ENCODE results near the gene PKN1. TPM values are rescaled to one million over a fixed set of nuclear protein-coding genes. Genes with fewer than 3 reads are reported as not detected.

Gene PKN1
- total RNA-seq, 2 experiments from 2014 or later, result 171 TPM

DNA sequence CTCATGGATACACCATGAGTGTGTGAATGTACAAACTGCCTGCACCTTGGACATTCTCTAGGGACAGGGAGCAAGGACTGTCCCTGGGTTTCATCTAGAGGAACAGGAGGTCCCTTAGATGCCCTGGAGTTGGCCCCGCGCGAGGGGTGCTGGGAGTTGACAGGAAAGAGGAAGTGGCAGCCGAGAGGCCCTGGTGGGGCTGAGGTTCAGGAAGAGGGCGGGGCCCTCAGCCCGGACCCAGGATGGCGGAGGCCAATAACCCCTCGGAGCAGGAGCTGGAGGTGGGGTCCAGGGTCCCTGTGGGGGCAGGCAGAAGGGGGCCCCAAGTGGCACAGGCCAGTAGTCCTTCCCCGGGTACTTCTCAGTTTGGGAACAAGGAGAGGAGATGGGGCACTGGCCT lies 6.9 kb downstream of the PKN1 start:
- H3K36me3 ChIP-seq (ENCODE audit: insufficient read depth, low read length), result peaks cover 42% of the 10 kb centered on the region
- H3K4me1 ChIP-seq (ENCODE audit: insufficient read depth, low read length), result peaks cover 69% of the 10 kb centered on the region
- ATAC-seq (ENCODE audit: poor library complexity) (peak; percentile 100), DNase-seq (peak; percentile 58 to 89 (median 76))
- Mint-ChIP-seq H3K9me3 (no peaks in the 10 kb centered on the region), H3K4me1 (ENCODE audit: low read depth) (peaks cover 59% of the 10 kb centered on the region), H3K27me3 (no peaks in the 10 kb centered on the region), H3K27ac (peak overlapping the region; percentile 91), H3K4me3 (peak overlapping the region; percentile 93), H3K36me3 (ENCODE audit: low read depth) (peaks cover 42% of the 10 kb centered on the region)
- POLR2A ChIA-PET, result interaction anchor here (0.6 kb wide), 1 partner anchor 305 kb away, joined by 3 read pairs; no protein-coding TSS in a partner anchor
- no peaks in the 10 kb centered on the region for H3K9me3 ChIP-seq (ENCODE audit: control insufficient read depth in 1 of 2, insufficient read depth in 1 of 2, low read length in 2 of 2)
- intact Hi-C loops (cut with DNase I, micrococcal nuclease), result no loop called here
- CTCF ChIA-PET, result interaction anchor here (0.6 kb wide), 1 partner anchor 54 kb away, joined by 4 read pairs; no protein-coding TSS in a partner anchor
- no peaks in the 10 kb centered on the region for H3K27me3 ChIP-seq (ENCODE audit: control insufficient read depth in 1 of 2, insufficient read depth in 2 of 2, low read length in 2 of 2)
- TF ChIP-seq, protein P1, sequence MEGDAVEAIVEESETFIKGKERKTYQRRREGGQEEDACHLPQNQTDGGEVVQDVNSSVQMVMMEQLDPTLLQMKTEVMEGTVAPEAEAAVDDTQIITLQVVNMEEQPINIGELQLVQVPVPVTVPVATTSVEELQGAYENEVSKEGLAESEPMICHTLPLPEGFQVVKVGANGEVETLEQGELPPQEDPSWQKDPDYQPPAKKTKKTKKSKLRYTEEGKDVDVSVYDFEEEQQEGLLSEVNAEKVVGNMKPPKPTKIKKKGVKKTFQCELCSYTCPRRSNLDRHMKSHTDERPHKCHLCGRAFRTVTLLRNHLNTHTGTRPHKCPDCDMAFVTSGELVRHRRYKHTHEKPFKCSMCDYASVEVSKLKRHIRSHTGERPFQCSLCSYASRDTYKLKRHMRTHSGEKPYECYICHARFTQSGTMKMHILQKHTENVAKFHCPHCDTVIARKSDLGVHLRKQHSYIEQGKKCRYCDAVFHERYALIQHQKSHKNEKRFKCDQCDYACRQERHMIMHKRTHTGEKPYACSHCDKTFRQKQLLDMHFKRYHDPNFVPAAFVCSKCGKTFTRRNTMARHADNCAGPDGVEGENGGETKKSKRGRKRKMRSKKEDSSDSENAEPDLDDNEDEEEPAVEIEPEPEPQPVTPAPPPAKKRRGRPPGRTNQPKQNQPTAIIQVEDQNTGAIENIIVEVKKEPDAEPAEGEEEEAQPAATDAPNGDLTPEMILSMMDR (IDR thresholded peaks at IDR 0.05), result no peak
- peak overlapping the region; percentile 66 to 72 for H3K27ac ChIP-seq (ENCODE audit: low read depth in 1 of 2, low read length in 2 of 2)
- peak overlapping the region; percentile 90 for H3K4me3 ChIP-seq (ENCODE audit: low read length)

DNA sequence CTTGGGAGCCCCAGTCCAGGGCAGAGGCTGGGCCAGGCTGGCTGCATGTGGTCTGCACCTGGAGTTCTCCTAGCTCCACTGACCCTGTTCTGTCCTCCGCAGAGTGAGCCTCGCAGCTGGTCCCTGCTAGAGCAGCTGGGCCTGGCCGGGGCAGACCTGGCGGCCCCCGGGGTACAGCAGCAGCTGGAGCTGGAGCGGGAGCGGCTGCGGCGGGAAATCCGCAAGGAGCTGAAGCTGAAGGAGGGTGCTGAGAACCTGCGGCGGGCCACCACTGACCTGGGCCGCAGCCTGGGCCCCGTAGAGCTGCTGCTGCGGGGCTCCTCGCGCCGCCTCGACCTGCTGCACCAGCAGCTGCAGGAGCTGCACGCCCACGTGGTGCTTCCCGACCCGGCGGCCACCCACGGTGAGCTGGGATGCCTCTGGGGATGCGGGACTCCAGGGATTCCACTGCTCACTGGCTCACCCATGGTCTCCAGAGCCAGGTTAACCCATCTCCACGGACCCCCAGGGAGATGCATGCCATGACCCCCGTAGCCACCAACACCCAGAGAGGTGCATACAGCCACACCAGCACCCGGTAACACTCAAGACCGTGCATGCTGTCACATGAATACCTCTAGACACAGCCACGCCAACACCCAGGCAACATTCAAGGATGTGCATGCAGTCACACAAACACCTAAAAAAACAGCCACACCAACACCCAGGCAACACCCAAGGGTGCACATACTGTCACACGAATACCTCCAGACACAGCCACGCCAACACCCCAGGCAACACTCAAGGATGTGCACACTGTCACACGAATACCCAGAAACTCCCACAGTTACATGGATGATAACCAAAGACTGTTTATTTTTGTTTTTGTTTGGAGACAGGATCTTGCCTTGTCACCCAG lies 8.2 kb downstream of the PKN1 start:
- no peaks in the 10 kb centered on the region for H3K9me3 Mint-ChIP-seq
- no peaks in the 10 kb centered on the region for H3K27me3 Mint-ChIP-seq
- intact Hi-C loops (cut with DNase I, micrococcal nuclease), result no loop called here
- TF ChIP-seq, protein P1 (IDR thresholded peaks at IDR 0.05), result no peak
- ChIA-PET POLR2A (interaction anchor here (1.0 kb wide), 1 partner anchor 14 kb away, joined by 3 read pairs; no protein-coding TSS in a partner anchor), CTCF (no interaction called here)
- DNase-seq, result peak in 1 of 14 experiments; percentile 28
- peaks cover 54% of the 10 kb centered on the region for H3K4me1 Mint-ChIP-seq (ENCODE audit: low read depth)
- H3K36me3 ChIP-seq (ENCODE audit: insufficient read depth, low read length), result peaks cover 51% of the 10 kb centered on the region
- H3K27me3 ChIP-seq (ENCODE audit: control insufficient read depth in 1 of 2, insufficient read depth in 2 of 2, low read length in 2 of 2), result no peaks in the 10 kb centered on the region
- peaks cover 51% of the 10 kb centered on the region for H3K36me3 Mint-ChIP-seq (ENCODE audit: low read depth)
- H3K9me3 ChIP-seq (ENCODE audit: control insufficient read depth in 1 of 2, insufficient read depth in 1 of 2, low read length in 2 of 2), result no peaks in the 10 kb centered on the region
- H3K4me3 ChIP-seq (ENCODE audit: low read length), result peak overlapping the region; percentile 90
- no peak for ATAC-seq (ENCODE audit: poor library complexity)
- peak overlapping the region in 1 of 2 donors; percentile 66 for H3K27ac ChIP-seq (ENCODE audit: low read depth in 1 of 2, low read length in 2 of 2)
- H3K4me3 Mint-ChIP-seq, result peak overlapping the region; percentile 93
- peak overlapping the region; percentile 72 for H3K27ac Mint-ChIP-seq
- H3K4me1 ChIP-seq (ENCODE audit: insufficient read depth, low read length), result peaks cover 64% of the 10 kb centered on the region

DNA sequence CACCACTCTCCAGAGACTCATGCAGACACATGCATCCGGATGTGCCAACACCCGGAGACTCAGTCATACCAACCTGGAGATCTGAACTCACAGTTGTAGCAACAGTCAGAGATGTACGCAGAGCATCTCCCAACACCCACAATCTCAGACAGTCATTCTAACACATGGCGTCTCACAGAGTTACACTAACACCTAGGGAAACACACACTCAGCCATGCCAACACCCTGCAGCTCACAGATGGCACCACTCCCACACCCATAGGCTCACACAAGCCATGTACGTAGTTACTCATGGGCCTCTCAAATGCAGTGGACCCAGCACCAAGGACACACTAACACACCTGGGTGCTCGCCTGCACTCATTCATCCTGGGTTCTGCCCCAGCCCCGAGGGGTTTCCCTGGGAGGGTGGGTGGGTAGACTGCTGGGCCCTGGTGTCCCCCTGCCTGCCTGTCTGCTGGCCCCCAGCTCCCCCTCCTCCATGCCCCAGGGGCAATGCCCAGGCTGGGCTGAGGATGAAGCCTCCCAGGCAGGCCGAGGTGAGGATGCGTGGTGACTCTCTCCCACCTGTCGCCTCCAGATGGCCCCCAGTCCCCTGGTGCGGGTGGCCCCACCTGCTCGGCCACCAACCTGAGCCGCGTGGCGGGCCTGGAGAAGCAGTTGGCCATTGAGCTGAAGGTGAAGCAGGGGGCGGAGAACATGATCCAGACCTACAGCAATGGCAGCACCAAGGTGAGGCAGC lies 10.0 kb downstream of the PKN1 start:
- ChIA-PET POLR2A (no interaction called here), CTCF (no interaction called here)
- H3K27ac ChIP-seq (ENCODE audit: low read depth in 1 of 2, low read length in 2 of 2), result no peak overlapping the region
- no peak overlapping the region for H3K4me3 ChIP-seq (ENCODE audit: low read length)
- ATAC-seq (ENCODE audit: poor library complexity) (no peak), DNase-seq (no peak)
- H3K4me1 Mint-ChIP-seq (ENCODE audit: low read depth), result peaks cover 40% of the 10 kb centered on the region
- TF ChIP-seq, protein P1 (IDR thresholded peaks at IDR 0.05), result no peak
- H3K9me3 Mint-ChIP-seq, result no peaks in the 10 kb centered on the region
- H3K4me1 ChIP-seq (ENCODE audit: insufficient read depth, low read length), result peaks cover 58% of the 10 kb centered on the region
- H3K27me3 ChIP-seq (ENCODE audit: control insufficient read depth in 1 of 2, insufficient read depth in 2 of 2, low read length in 2 of 2), result no peaks in the 10 kb centered on the region
- peaks cover 65% of the 10 kb centered on the region for H3K36me3 Mint-ChIP-seq (ENCODE audit: low read depth)
- H3K9me3 ChIP-seq (ENCODE audit: control insufficient read depth in 1 of 2, insufficient read depth in 1 of 2, low read length in 2 of 2), result no peaks in the 10 kb centered on the region
- intact Hi-C loops (cut with DNase I, micrococcal nuclease), result no loop called here
- H3K27me3 Mint-ChIP-seq, result no peaks in the 10 kb centered on the region
- no peak overlapping the region for H3K27ac Mint-ChIP-seq
- peaks cover 62% of the 10 kb centered on the region for H3K36me3 ChIP-seq (ENCODE audit: insufficient read depth, low read length)
- H3K4me3 Mint-ChIP-seq, result peak overlapping the region; percentile 15
